Measurements from ENCODE around the gene TPD52L3.

DNA sequence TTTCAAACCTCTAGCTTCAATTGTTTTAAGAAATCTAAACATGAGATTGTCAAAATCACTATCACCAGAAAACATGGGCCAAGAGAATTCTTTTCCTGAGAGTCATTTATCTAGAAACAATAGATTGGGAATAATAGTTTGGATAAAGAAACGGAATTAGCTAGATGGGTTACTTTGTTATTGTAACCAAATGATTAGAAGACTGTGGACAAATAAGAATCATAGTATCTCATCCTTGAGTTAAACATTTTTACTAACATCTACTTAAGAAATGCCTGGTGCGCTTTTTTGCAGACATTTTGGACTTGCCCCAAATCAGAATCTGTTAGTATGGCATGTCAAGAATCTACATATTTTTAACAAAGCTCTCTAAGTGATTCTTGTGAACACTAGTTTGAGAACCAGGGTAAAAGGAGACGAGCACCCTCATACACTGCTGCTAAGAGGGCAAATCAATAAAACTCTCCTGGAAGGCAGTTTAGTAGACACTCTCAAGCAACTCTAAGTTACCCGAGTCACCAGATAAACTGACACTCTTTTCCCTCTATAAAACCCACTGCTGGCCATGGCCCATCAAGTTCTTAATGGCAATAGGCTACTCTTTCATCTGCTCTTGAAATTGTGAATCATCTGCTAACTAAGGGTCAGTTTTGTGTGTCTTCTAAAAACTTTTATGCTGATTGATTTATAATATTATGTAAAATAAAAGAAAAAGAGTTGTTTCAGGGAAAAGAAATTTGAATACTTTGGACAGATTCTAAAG lies 39.1 kb downstream of the TPD52L3 start:
- TF ChIP-seq GATA2 (IDR thresholded peaks at IDR 0.05; ENCODE audit: low read depth, low read length) (no peak), GATA3 (IDR thresholded peaks at IDR 0.05; ENCODE audit: low read depth, low read length) (no peak)
